ENCODE data around the gene RAPGEF1.
"Not testable (repeated sequence)": the region's sequence is repeated elsewhere in the genome, so short reads cannot be mapped to it uniquely, and the experiment has no call there.

The RAPGEF1 gene

DNA sequence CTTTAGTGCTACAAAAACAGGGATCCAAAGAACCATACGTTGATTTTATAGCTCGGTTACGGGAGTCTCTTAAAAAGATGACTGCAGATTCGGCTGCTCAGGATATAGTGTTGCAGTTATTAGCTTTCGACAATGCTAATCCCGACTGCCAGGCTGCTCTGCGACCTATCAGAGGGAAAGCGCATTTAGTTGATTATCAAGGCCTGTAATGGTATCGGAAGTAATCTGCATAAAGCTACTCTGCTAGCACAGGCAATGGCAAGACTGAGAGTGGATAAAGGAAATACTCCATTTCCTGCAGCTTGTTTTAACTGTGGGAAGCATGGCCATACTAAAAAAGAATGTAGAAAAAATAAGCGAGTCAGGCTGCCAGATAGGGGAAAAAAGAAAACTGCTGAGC is 58.0 kb downstream of the RAPGEF1 start:
- DNase-seq, result not testable (repeated sequence)

DNA sequence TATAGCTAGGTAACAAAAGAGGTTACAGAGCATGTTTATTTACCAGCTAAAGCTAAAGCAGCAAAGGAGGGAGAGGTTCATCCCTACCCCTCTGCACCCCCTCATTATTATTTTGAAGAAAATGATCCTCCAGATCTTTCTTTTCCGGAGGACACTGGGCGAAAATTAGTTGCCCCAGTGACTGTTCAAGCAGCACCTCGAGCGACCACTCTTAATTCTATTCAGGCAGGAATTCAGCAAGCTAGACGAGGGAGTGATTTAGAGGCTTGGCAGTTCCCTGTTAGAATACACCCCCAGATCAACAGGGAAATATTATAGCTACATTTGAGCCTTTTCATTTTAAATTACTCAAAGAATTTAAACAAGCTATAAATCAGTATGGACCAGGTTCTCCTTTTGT is 58.8 kb downstream of the RAPGEF1 start:
- not testable (repeated sequence) for DNase-seq

DNA sequence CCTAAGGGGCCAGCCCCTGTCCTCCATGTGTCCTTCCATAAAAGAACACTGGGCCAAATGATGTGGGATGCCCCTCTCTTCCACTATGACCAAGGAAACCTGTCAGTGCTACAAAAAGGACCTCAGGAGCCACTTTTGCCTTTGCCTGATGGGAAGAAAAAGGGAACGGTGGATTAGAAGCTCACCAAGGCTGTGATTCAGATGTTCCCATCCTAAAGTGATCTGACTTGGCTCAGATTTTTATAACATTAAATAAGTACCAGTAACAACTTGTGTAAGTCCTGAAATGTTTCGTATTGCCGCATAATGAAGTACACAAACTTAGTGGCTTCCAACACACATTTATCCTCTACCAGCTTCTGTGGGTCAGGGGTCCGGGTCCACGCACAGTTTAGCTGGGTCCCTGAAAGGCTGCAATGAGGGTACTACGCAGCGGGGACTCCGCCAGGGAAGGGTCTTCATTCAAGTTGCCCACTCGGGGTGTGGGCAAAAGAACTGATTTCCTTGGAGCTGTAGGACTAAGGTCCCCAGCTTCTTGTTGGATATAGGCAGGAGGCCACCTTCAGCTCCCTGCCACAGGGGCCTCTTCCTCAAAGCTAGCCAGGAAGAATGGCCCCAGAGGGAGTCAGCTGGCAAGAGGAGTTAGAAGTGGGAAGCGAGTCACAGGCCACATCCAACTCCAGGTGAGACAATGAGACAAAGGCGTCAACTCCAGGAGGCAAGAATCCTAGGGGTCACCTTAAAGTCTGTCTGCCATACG is 60.4 kb downstream of the RAPGEF1 start:
- DNase-seq, result no peak

DNA sequence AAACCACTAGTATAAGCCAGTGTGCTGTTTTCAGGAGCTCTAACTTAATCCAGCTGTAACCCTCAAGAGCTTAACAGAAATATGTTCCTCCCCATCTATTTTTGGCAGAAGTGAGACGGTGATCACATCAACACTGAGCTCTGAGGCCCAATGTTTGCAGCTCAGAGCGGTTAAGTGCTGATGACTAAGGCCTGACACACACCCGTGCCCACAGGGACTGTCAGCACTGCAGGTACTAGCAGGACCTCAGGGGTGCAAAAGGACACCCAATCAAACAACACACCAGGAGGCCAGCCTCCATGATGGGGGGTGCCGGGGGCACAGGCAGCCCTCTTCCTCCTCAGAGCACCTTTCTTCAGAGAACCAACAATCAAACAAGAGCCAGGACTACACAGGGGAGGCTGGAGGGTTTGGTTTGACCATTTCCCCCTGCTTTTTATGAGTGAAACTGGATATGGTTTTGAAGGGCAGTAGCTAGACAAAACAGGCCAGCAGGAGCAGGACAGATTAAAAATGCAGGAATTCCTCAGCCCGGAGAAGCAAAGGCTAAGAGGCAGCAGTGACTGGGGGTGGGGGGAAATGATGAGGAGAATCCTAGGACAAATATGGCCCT is 61.3 kb downstream of the RAPGEF1 start:
- DNase-seq, result peak; percentile 76

DNA sequence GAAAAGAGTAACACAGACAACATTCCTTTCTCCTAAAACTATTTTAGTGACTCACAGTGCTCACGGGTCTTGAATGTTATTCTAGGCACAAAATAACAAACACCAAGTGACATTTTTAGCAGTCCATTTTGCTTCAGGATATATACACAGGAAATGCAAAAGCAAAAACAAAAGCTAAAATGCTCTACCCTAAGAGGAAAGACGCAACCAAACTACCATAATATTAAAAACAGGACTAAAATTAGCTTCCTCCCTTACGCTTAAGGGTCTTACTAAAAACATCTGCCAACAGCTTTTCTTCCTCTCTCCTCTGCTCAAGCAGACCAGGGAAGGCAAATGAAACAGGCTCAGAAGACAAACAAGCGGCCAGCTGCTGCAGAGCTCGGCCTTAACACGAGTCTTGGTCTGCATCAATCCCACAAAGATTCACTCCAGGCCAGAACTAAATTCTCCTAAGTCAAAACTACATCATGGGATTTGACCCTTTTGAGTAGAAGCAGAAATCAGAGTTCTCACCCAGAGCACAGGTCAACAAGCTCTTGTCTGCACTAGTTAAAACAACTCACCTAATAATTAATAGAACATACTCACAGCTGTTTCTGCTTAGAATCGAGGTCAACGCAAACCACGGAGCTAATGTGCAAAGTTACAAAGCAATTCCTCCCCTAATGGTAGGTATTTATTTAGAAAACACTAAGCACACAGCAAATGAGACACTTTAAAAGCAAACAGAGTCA is 62.3 kb downstream of the RAPGEF1 start:
- no peak for DNase-seq

DNA sequence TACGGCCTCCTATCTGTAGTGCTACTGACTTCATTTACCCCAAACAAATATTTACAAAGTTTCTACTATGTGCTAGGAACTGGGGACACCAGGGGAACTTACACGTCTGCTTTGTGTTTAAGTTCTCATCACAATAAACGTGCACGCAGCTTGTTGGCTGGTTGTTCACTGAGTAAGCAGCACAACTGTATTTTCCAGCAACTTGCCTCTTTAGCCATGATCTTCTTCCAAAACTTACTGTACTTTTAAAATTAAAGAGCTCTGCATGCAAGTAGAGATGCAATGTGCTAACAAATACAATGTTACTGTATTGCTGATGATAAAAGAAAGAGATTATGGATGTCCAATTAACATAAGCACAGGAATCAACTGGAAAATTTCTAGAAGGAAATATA is 62.8 kb downstream of the RAPGEF1 start:
- no peak for DNase-seq

DNA sequence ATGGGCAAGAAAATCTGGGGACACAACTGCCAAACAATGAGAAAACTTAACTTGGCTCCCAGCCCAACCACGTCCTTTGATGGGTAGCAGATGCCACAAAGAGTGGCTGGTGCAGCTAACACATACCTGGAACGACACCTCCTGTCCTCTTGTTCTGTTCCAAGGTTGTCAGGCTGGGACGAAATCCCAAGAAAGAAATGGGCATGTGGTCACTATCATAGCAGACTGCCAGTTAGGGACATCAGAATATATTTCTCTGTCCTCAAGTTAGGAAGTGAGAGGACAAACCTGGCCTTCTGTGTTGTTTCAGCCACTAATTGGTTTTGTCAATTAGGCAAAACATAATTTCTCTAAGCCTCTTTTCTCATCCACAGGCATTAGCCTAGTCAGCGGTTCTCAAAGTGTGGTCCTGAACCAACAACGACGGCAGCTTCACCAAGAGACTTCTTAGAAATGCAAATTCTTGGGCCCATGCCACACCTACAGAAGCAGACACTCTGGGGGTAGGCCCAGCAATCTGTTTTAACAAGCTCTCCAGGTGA is 63.4 kb downstream of the RAPGEF1 start:
- no peak for DNase-seq

DNA sequence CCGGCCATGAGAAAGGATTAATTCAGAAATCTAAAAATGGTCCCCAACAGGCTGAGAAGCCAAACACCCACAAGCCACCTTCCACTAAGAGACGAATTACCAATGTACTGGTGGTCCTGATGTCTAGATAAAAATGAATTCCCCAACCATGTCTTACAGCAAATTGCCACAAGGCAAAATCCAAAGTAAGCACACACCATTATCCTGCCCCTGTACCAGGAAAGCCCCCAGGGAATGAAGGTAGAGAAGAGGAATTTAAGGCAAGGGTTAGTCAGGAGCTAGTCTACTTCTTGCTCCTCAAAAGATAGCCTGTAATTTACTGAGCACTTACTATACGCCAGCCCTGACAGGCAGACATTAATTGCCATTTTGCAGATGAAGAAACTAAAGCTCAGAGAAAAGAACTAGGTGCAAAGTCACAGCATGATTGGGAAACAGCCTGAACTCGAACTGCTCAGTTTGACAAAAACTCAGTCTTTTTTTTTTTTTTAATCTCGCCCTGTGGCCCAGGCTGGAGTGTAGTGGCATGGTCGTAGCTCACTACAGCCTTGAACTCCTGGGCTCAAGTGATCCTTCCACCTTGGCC is 64.3 kb downstream of the RAPGEF1 start:
- no peak for DNase-seq

DNA sequence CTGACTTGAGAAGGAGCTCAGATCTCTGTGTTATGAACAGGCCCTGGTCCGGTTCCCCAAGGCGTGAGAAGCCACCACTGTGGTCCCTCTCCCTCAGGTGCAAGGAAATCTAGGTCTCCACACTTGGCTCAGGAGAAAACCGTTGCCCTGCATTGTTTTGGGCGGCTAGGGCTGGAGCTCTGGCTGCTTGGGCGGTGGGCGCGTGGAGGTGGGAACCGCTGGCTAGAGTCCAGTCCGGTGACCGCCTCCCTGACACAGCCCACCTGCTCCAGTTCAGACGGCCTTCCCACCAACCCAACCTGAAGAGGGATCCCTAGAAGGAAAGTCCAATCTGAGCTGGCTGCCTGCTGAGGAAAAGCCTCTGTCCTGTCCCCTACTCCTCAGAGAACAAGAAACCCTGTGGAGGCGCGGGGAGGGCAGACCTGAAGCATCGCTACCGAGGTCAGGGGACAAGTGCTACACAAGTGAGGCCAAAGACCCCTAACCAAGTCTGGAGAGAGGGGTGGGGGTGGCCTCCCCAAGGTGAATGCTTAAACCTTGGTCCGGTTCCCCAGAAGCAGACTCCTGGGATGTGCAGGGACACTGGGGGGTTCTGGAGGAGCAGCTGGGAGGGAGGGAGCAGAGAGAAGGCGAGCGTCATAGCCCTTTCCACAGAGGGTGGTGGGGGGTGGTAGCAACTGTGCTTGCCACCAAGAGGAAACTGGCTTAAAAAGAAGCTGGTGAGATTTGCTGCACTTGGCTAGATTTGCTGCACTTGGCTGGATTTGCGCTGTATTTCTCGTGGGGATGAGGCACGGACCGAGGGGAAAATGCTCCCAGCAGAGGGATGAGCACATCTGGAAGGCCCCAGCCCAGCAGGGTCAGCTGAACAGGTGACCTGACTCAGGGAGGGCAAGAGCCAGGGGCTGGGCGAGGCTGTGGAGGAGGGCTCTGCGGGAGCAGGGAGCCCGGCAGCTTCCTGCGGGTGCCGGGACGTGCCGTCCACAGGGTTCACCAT is 65.2 kb downstream of the RAPGEF1 start:
- no peak for DNase-seq

DNA sequence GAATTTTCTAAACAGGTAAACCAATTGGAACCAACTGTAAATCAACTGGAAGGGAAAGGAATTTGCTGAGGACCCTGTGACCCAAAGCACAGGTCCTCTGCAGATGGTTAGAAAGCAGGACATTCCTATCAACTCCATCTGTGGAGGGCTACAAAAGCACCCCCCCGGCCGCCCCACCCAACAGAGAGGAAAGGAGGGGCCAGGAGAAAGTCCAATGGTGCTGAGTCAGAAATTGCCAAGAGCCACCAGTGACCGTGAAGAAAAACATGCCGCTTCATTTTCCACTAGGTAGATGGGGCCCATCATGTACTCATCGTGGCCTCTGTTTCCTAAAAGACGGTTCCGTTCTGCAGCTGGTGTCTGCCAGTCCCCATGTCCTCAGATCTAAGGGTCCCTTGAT is 66.3 kb downstream of the RAPGEF1 start:
- no peak for DNase-seq

DNA sequence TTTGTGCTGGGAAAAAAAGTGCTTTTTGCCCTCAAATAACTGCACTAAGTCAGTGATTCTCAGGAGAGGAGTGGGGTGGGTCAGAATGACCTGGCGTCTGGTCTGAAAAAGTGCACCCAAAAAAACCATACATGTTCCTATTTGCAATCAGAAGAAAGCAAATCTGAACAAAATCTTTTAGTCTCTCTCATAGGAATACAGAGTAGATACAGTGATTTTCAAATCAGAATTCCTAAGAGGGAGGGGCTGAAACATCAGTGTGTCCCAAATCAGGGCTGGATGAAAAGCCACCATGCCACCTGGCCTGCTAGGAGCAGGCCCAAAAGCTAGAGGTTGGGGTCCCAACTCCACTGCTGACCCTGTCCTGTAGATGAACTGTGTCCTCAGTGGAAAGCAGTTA is 66.8 kb downstream of the RAPGEF1 start:
- no peak for DNase-seq

DNA sequence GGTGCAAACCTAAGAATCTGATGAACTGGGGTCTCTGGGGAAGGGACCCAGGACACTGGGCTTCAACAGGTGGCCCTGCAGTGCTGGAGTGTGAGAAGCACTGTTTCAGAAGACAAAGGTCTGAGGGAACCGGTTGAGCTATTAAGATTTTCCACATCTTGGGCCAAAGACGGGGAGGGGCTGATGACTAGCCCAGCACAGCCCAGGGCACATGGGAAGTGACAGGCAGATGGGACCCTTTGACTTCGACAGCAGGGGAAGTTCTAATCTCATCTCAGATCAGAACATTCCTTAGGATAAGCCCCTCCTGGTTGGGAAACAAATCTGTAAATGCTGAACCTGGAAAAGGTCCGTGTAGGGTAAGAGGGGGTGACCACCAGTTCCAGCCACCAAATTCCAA is 67.4 kb downstream of the RAPGEF1 start:
- DNase-seq, result no peak

DNA sequence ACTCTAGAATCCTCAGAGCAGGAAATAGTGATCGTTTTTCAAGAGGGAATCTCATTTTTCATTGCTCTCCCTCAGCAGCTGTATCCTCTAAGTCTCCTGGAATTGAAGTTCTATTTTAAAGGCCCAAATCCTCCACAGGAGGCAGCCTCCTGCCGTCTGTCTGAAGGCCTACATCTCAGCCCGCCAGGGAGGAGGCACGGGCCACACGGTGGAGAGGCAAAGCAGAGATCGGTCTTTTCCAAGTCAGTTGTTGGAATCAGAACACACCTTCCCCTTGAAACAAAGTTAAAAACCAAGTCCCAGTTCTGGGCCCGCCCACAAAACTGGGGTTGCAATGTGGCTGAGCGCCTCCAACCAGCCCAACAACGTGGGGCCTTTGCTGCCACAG is 68.7 kb downstream of the RAPGEF1 start:
- no peak for DNase-seq

DNA sequence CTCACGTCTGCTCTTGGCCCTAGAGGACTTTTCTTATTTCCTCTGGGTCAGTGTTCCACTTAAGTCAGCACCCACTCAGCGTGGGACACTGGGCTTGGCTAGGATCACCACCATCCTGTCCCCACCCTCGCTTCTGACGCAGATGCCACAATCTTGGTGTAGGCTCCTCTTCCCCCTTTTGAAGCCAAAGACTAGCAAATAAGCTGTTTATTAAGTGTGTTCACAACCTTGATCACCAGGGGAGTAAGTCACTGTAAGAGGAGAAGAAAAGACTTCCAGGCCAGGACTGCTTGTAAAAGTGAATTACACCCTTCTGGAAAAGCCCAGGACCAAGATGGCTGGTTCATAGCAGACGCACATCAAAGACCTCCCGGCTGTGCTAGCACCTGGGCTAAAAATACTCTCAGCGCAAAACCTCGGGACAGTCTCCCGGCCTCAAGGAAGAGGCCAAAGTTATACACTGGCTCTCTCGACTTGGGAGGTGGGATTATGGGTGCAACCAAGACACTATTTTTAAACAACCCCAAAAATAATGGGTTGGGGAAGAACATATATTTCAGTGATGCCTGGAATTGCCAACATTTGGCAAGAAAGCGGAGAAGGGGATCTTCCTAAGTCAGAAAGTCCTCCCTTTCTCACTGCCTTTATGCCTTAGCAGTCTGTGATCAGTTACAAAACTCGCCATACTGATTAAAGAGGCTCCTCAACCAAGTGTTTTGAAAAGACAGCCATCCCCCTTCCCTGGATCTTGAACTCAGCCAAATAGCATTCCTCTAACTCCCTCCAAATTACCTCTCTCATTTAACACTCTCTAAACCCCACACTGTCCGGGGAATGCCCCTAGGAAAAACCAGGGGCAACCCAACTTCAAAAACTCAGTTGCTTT is 69.4 kb downstream of the RAPGEF1 start:
- no peak for DNase-seq

DNA sequence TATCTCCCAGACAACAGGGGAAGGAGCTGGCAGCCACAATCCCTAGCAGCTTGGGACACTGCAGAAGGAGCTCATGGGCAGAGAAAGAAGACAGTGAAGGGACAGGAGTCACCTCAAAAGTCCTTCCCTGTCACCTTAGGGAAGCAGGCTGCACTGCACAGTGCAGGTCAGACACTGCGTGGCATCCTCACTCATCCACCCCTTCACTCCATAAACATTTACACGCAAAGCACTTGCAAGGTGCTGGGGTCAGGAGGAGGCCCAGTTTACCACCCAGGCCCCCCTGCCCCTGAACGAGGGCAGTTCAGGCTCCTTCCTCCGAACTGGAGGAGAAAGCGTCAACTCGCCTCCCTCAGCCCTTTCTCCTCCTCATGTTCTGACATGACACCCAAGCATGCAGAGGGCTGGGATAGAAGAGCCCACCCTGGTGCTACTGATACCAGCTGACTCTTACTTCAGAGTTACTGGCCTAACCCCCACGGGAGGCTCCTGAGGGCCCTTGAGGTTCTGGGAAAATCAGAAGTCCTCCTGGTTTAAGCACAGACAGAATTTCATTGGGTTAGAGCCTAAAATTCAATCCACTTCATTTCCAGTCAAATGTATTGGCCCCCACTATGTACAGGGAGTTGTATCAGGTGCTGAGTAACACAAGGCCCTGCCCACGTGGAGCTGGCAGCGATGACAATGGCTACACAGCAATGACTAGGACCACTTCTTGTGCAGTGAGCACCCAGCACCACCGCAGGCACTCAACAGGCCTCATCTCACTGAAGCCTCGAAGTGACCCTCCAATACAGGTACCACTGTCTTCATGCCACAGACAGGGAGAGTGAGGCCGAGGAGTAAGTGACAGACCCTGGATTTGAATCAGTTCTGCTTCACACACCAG is 70.4 kb downstream of the RAPGEF1 start:
- peak; percentile 40 for DNase-seq

DNA sequence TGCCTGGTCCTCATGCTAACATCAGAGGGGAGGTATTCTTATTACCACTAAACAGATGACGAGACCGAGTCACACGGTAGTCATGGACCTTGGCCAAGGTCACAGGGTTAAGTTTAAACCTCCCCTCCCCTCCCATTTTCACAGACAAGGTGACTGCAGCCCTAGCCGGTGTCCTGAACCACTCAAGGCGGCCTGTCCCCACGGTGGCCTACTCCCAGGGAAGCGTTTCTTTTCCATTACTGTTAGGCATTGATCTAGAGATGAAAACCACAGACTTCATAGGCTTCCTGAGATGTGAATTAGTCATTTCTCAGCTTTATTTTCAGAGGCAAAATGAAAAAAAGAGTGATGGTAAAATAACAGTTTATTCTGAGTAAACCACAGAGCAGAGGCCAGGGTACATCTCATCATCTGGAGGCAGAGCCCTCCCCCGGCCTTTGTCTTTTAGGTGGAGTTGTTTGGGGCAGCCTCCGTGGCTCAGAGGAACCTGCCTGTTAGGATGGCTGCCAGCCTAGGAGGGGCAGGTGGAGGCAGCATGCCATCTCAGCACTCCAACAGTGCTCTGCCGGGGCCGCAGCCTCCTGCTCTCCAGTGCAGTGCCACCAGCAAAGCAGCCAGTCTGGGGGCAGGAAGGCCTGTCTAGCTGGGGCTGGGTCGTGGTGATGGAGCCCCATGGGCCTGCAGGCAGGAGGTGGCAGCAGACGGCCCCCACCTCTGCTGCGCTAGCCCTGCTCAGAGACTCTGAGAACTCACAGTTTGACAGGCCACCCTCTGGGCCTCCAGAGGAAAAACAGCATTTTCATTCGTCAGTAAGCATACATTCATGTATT is 71.2 kb downstream of the RAPGEF1 start:
- DNase-seq, result peak; percentile 70

DNA sequence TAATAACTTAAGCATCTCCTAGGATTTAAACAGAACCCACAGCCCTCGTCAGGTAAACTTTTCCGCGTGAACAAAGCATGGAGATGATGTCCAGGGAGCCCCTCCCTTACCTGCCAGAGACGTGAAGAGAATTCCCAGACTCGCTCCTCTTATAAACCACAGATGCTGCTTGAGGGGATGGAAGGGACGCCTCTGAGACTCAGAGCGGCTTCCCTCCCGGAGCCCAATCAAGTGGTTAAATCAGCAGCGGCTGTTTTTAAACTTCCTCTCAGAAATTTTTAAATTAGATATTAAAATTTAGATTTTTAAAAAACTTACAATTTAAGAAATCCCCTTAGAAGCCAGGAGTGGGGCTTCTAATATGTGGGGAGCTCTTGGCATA is 71.8 kb downstream of the RAPGEF1 start:
- no peak for DNase-seq

DNA sequence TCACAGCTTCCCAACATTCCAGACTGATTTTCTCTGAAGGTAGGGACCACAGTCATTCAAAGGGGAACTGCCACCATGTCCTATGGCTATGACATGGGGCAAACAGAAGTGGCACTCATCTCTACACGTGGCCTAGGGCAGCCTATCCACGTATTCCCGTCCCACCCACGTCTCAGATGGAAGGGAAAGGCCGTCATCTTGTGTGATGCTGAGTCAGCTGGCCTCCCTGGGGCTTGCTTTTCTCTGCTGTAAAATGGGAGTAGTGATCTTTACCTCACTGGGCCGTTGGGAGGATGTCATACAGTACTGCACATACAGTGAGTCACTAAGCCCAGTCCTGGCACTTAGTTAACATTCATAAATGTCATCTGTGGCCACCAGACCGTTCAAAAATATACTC is 72.3 kb downstream of the RAPGEF1 start:
- peak; percentile 49 for DNase-seq

DNA sequence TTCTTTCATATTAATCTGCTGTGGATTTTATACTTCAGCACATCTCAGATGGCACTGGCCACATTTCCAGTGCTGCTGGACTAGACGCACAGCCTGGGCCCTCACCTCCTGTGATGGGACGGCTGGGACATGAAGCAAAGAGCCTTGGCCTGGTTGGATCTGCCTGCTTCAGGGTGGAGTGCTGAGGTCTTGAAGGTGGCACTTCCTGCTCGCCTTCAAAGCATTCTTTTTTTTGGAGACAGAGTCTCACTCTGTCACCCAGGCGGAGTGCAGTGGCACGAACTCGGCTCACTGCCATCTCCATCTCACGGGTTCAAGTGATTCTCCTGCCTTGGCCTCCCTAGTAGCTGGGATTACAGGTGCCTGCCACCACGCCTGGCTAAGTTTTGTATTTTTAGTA is 73.1 kb downstream of the RAPGEF1 start:
- DNase-seq, result no peak

All from activated naive CD4-positive, alpha-beta T cell treated with anti-CD3 and anti-CD28 coated beads, Interleukin-2, amount 50 U/mL, for 16 hours (primary cell).